22Rv1 (cell line): ENCODE measurements around the gene SLC22A6.

ENCODE experiments used
- ZFX ChIP-seq: fragments of 450-650 bp; IDR thresholded peaks from 2 replicates; pipeline ENCODE4 v1.6.1; 2017; ENCODE audit warnings: antibody characterized with exemption, borderline replicate concordance
- TF ChIP-seq, protein P1 (sequence below): fragments of 450-650 bp; IDR thresholded peaks from 2 replicates; pipeline ENCODE4 v1.5.1; 2017; ENCODE audit warnings: mild to moderate bottlenecking

DNA sequence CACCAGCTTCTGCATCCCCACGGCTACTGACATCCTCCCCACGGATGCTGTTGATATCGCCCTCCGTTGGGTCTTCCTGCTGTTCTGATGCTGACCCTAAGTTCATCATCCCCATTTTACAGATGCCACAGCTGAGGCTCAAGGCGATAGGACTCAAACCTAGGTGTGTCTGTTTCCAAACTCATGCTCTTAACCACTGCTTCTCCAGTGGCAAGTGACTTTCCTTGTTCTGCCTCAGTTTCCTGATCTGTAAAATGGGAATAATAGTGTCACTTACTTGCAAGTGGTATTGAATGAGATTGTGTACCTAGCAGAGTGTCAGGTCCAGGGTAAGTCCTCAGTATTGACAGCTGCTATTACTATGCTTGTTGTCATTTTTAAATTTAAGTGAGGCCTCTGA lies 14.4 kb upstream of the SLC22A6 start:
- TF ChIP-seq, protein P1, sequence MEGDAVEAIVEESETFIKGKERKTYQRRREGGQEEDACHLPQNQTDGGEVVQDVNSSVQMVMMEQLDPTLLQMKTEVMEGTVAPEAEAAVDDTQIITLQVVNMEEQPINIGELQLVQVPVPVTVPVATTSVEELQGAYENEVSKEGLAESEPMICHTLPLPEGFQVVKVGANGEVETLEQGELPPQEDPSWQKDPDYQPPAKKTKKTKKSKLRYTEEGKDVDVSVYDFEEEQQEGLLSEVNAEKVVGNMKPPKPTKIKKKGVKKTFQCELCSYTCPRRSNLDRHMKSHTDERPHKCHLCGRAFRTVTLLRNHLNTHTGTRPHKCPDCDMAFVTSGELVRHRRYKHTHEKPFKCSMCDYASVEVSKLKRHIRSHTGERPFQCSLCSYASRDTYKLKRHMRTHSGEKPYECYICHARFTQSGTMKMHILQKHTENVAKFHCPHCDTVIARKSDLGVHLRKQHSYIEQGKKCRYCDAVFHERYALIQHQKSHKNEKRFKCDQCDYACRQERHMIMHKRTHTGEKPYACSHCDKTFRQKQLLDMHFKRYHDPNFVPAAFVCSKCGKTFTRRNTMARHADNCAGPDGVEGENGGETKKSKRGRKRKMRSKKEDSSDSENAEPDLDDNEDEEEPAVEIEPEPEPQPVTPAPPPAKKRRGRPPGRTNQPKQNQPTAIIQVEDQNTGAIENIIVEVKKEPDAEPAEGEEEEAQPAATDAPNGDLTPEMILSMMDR: no peak
- TF ChIP-seq ZFX: no peak
